HS-5 (cell line): ENCODE measurements around the gene SRA1.

Source experiments
- DNase-seq: peaks from one replicate; pipeline ENCODE4 v3.0.0-alpha.2; 2012; ENCODE audit warnings: low read depth

The SRA1 gene

GRCh38 chr5:140570058-140570457, 12.8 kb upstream of the SRA1 start:
- no peak for DNase-seq

- DNase-seq, result no peak
Observed at GRCh38 chr5:140569197-140569596, 11.9 kb upstream of the SRA1 start.

- no peak for DNase-seq
Observed at GRCh38 chr5:140568443-140569063, 11.3 kb upstream of the SRA1 start.

GRCh38 chr5:140567871-140568270, 10.6 kb upstream of the SRA1 start:
- no peak for DNase-seq

GRCh38 chr5:140567136-140567818, 10.0 kb upstream of the SRA1 start:
- DNase-seq, result no peak

- DNase-seq, result no peak
Observed at GRCh38 chr5:140566665-140567064, 9.4 kb upstream of the SRA1 start.

GRCh38 chr5:140565780-140566095, 8.5 kb upstream of the SRA1 start:
- no peak for DNase-seq

GRCh38 chr5:140565024-140565779, 7.9 kb upstream of the SRA1 start:
- no peak for DNase-seq

- DNase-seq, result peak; percentile 96
Observed at GRCh38 chr5:140564196-140565023, 7.1 kb upstream of the SRA1 start, which contains the start of the genes APBB3 and SLC35A4. APBB3 (minus strand) TSS chr5:140564598; CDS start chr5:140564245, 353 bp downstream. SLC35A4 (plus strand) TSS chr5:140564828; CDS start chr5:140567170, 2,342 bp downstream.

- no peak for DNase-seq
Observed at GRCh38 chr5:140563596-140563995, 6.3 kb upstream of the SRA1 start.

GRCh38 chr5:140561753-140562523, 4.7 kb upstream of the SRA1 start:
- no peak for DNase-seq

- DNase-seq, result no peak
Observed at GRCh38 chr5:140560227-140560626, 3.0 kb upstream of the SRA1 start.

- DNase-seq, result no peak
Observed at GRCh38 chr5:140558542-140558941, 1.3 kb upstream of the SRA1 start.

- no peak for DNase-seq
Observed at GRCh38 chr5:140557965-140558364, 692 bp upstream of the SRA1 start.

- DNase-seq, result no peak
Observed at GRCh38 chr5:140556438-140556837, 835 bp downstream of the SRA1 start.

- DNase-seq, result no peak
Observed at GRCh38 chr5:140555747-140556312, 1.4 kb downstream of the SRA1 start.

- no peak for DNase-seq
Observed at GRCh38 chr5:140554454-140554853, 2.8 kb downstream of the SRA1 start.

- no peak for DNase-seq
Observed at GRCh38 chr5:140553657-140554056, 3.6 kb downstream of the SRA1 start.

GRCh38 chr5:140551872-140552271, 5.4 kb downstream of the SRA1 start:
- no peak for DNase-seq

GRCh38 chr5:140550147-140551079, 6.9 kb downstream of the SRA1 start:
- no peak for DNase-seq
